H1 (cell line): ENCODE measurements around the gene HACD2. TPM values are rescaled to one million over a fixed set of nuclear protein-coding genes. Genes with fewer than 3 reads are reported as not detected.

ENCODE experiments used
- CTCF ChIA-PET: fragments of 300-600 bp; sonication (Branson Sonifier 250); formaldehyde crosslinking; loops from one replicate; lab custom pipeline; 2021; ENCODE audit not compliant: partially characterized antibody; lab: Charles Lee
- POLR2A ChIA-PET: fragments of 300-600 bp; sonication (Branson Sonifier 250); formaldehyde crosslinking; loops from one replicate; lab custom pipeline; 2021; ENCODE audit warnings: inconsistent platforms; ENCODE audit not compliant: partially characterized antibody; lab: Charles Lee
- DNase-seq, 2 experiments: peaks; one replicate each; pipeline versions ENCODE4 v3.0.0 to v3.0.0-alpha.2; 2010 to 2022; ENCODE audit warnings: low spot score in 2 of 2, low read depth in 1 of 2, mixed read lengths in 1 of 2
- FAIRE-seq: peaks from 2 replicates; lab custom pipeline; 2011; peaks lifted over from hg19 to GRCh38; lab: Jason Lieb, UNC
- H2AFZ ChIP-seq: 2 replicates; pipeline ENCODE4 v1.8.1; 2012; ENCODE audit warnings: low read length, inconsistent platforms
- H2AK5ac ChIP-seq: 2 replicates; pipeline ENCODE4 v1.6.1; 2013; ENCODE audit warnings: low read depth, low read length
- H2BK120ac ChIP-seq: replicated peaks from 2 replicates; pipeline ENCODE3; 2013; ENCODE audit warnings: low read depth, low read length, inconsistent platforms
- H2BK12ac ChIP-seq: 2 replicates; pipeline ENCODE4 v1.6.1; 2013; ENCODE audit warnings: low read depth, low read length
- H2BK15ac ChIP-seq: 2 replicates; pipeline ENCODE4 v1.6.1; 2013; ENCODE audit warnings: low read length
- H2BK20ac ChIP-seq: 2 replicates; pipeline ENCODE4 v1.6.1; 2013; ENCODE audit warnings: low read length
- H2BK5ac ChIP-seq: 2 replicates; pipeline ENCODE4 v1.6.1; 2013; ENCODE audit warnings: low read depth, low read length
- H3K14ac ChIP-seq: 2 replicates; pipeline ENCODE4 v1.6.1; 2013; ENCODE audit warnings: inconsistent platforms; ENCODE audit not compliant: insufficient read length
- H3K18ac ChIP-seq: 2 replicates; pipeline ENCODE4 v1.6.1; 2013; ENCODE audit warnings: low read length; ENCODE audit errors: extremely low read depth
- H3K23ac ChIP-seq: 2 replicates; pipeline ENCODE4 v1.6.1; 2013; ENCODE audit warnings: inconsistent platforms; ENCODE audit not compliant: insufficient read length
- H3K23me2 ChIP-seq: 2 replicates; pipeline ENCODE4 v1.6.1; 2013; ENCODE audit warnings: low read depth, low read length
- H3K27ac ChIP-seq: 2 replicates; pipeline ENCODE4 v1.6.1; 2011; ENCODE audit warnings: low read depth, low read length, inconsistent platforms
- H3K27me3 ChIP-seq, 4 experiments: replicated peaks in 1 of 4; 1 replicate in 1 of 4; 2 replicates in 3 of 4; pipeline versions ENCODE4 v1.6.1 to v1.8.1; 2011 to 2013; ENCODE audit warnings: low read length in 3 of 4, mild to moderate bottlenecking in 3 of 4, inconsistent platforms in 2 of 4, mixed read lengths in 2 of 4, moderate library complexity in 1 of 4; ENCODE audit not compliant: control insufficient read depth in 3 of 4, insufficient read depth in 3 of 4; ENCODE audit errors: extremely low read depth in 1 of 4
- H3K36me3 ChIP-seq, 4 experiments: 2 replicates each; pipeline versions ENCODE4 v1.6.1 to v1.8.1; 2011 to 2013; ENCODE audit warnings: mild to moderate bottlenecking in 4 of 4, low read length in 3 of 4, moderate library complexity in 2 of 4, control low read depth in 1 of 4, inconsistent platforms in 1 of 4; ENCODE audit not compliant: insufficient read depth in 4 of 4, control insufficient read depth in 2 of 4
- H3K4ac ChIP-seq: replicated peaks from 2 replicates; pipeline ENCODE3; 2013; ENCODE audit warnings: low read length, low read depth, mixed read lengths, inconsistent platforms; ENCODE audit not compliant: insufficient read length
- H3K4me1 ChIP-seq, 4 experiments: replicated peaks in 1 of 4; 1 replicate in 1 of 4; 2 replicates in 3 of 4; pipeline versions ENCODE4 v1.6.1 to v1.8.1; 2011 to 2013; ENCODE audit warnings: low read length in 3 of 4, inconsistent platforms in 2 of 4, mixed read lengths in 1 of 4; ENCODE audit not compliant: insufficient read depth in 4 of 4, control insufficient read depth in 3 of 4
- H3K4me2 ChIP-seq, 2 experiments: 2 replicates each; pipeline versions ENCODE4 v1.6.1 to v1.8.1; 2011 to 2013; ENCODE audit warnings: low read depth in 2 of 2, low read length in 2 of 2, control low read depth in 1 of 2, inconsistent platforms in 1 of 2, mild to moderate bottlenecking in 1 of 2; ENCODE audit not compliant: insufficient read depth in 1 of 2
- H3K4me3 ChIP-seq, 4 experiments: fragments of 200-600, 300-600 bp in 1 of 4; sonication (generic), shearing (Covaris generic), sonication (Bioruptor Twin) in 1 of 4; 2 replicates each; pipeline versions ENCODE4 v1.5.1 to v1.8.1; 2011 to 2016; ENCODE audit warnings: low read length in 4 of 4, low read depth in 3 of 4, control low read depth in 2 of 4, inconsistent platforms in 2 of 4, mild to moderate bottlenecking in 2 of 4, mixed read lengths in 1 of 4, moderate library complexity in 1 of 4; ENCODE audit not compliant: insufficient read depth in 2 of 4; ENCODE audit errors: extremely low read depth in 1 of 4
- H3K56ac ChIP-seq: replicated peaks from 2 replicates; pipeline ENCODE3; 2013; ENCODE audit warnings: low read depth, mild to moderate bottlenecking, mixed read lengths, low read length, inconsistent platforms; ENCODE audit not compliant: insufficient read length
- H3K79me1 ChIP-seq: 2 replicates; pipeline ENCODE4 v1.6.1; 2013; ENCODE audit warnings: low read depth, low read length, control low read depth
- H3K79me2 ChIP-seq, 2 experiments: 2 replicates each; pipeline versions ENCODE4 v1.6.1 to v1.8.1; 2012 to 2013; ENCODE audit warnings: low read length in 2 of 2, mild to moderate bottlenecking in 2 of 2, inconsistent platforms in 1 of 2; ENCODE audit not compliant: insufficient read depth in 2 of 2, control insufficient read depth in 1 of 2
- H3K9ac ChIP-seq, 4 experiments: replicated peaks in 1 of 4; 1 replicate in 1 of 4; 2 replicates in 3 of 4; pipeline versions ENCODE4 v1.6.1 to v1.8.1; 2011 to 2013; ENCODE audit warnings: low read depth in 3 of 4, low read length in 3 of 4, control low read depth in 2 of 4, mild to moderate bottlenecking in 2 of 4, moderate library complexity in 2 of 4, inconsistent platforms in 1 of 4; ENCODE audit errors: extremely low read depth in 1 of 4
- H3K9me3 ChIP-seq, 2 experiments: 2 replicates each; pipeline versions ENCODE4 v1.6.1 to v1.8.1; 2012 to 2013; ENCODE audit warnings: mild to moderate bottlenecking in 2 of 2, moderate library complexity in 2 of 2, control low read depth in 1 of 2, inconsistent platforms in 1 of 2, low read depth in 1 of 2, low read length in 1 of 2, mixed read lengths in 1 of 2; ENCODE audit not compliant: insufficient read depth in 2 of 2
- H4K20me1 ChIP-seq, 2 experiments: replicated peaks in 1 of 2; 2 replicates each; pipeline versions ENCODE3 to v1.8.1; 2011 to 2013; ENCODE audit warnings: inconsistent platforms in 2 of 2, low read length in 2 of 2, mild to moderate bottlenecking in 1 of 2; ENCODE audit not compliant: insufficient read depth in 2 of 2, control insufficient read depth in 1 of 2
- H4K5ac ChIP-seq: 2 replicates; pipeline ENCODE4 v1.6.1; 2013; ENCODE audit warnings: low read length, low read depth, mixed read lengths, inconsistent platforms; ENCODE audit not compliant: insufficient read length
- H4K8ac ChIP-seq: 2 replicates; pipeline ENCODE4 v1.8.0; 2013; ENCODE audit warnings: mild to moderate bottlenecking, moderate library complexity, low read length, inconsistent platforms; ENCODE audit not compliant: insufficient read depth; ENCODE audit errors: extremely low read depth
- H4K91ac ChIP-seq: replicated peaks from 2 replicates; pipeline ENCODE3; 2013; ENCODE audit warnings: low read length, mixed read lengths, inconsistent platforms; ENCODE audit not compliant: insufficient read length
- CHD2 ChIP-seq: IDR thresholded peaks from 2 replicates; pipeline ENCODE4 v1.6.1; 2012; ENCODE audit warnings: low read length, improper control_type of control experiment
- POLR2A ChIP-seq, 2 experiments: IDR thresholded peaks; 1 replicate in 1 of 2; 2 replicates in 1 of 2; pipeline ENCODE4 v1.6.1; 2011; ENCODE audit warnings: low read depth in 2 of 2, low read length in 2 of 2, mild to moderate bottlenecking in 2 of 2; ENCODE audit errors: control extremely low read depth in 1 of 2
- POLR2AphosphoS5 ChIP-seq: IDR thresholded peaks from 2 replicates; pipeline ENCODE4 v1.6.1; 2011; ENCODE audit warnings: low read depth, low read length
- TAF1 ChIP-seq: IDR thresholded peaks from 2 replicates; pipeline ENCODE4 v1.6.1; 2011; ENCODE audit warnings: mild to moderate bottlenecking, low read depth, low read length
- WGBS, 2 experiments: shearing (Covaris generic) in 1 of 2; methylation state at CpG; one replicate each; pipeline versions ENCODE4 v1.1.6 to v1.1.7; 2013 to 2015; ENCODE audit warnings: low lambda C conversion rate in 2 of 2, mixed read lengths in 2 of 2, inconsistent platforms in 1 of 2, low coverage in 1 of 2, missing lambda C conversion rate in 1 of 2; ENCODE audit not compliant: insufficient replicate concordance in 2 of 2, insufficient coverage in 1 of 2, insufficient read length in 1 of 2; ENCODE audit errors: extremely low coverage in 1 of 2, missing lambda C conversion rate in 1 of 2; 5-methylcytosine and 5-hydroxymethylcytosine counted together
- polyA plus RNA-seq, 7 experiments: library from polyadenylated mRNA; depleted of rRNA in 3 of 7; stranded (reverse) in 5 of 7; unstranded in 2 of 7; fragments of >200 nt in 5 of 7; fragments of 200-250 nt in 2 of 7; gene quantifications; 1 replicate in 5 of 7; 2 replicates in 1 of 7; 4 replicates in 1 of 7; pipeline versions ENCODE4 v1.2.1 to v1.2.3, GENCODE V29; 2011 to 2013; ENCODE audit warnings: missing spikeins in 2 of 7, mixed read lengths in 2 of 7
- total RNA-seq: library from RNA; stranded (reverse); fragmentation: NEBNext Ultra II Directional; extraction: Animal tissue kit (Norgen Biotek cat#: 25700); gene quantifications from 2 replicates; pipeline ENCODE4 v1.2.1, GENCODE V29; 2021

The HACD2 gene
- total and polyA plus RNA-seq, 2 of the 8 experiments (the other 6 are each of a cell fraction or from before 2014, with no cell fraction given): 24.9 to 31.2 TPM

DNA sequence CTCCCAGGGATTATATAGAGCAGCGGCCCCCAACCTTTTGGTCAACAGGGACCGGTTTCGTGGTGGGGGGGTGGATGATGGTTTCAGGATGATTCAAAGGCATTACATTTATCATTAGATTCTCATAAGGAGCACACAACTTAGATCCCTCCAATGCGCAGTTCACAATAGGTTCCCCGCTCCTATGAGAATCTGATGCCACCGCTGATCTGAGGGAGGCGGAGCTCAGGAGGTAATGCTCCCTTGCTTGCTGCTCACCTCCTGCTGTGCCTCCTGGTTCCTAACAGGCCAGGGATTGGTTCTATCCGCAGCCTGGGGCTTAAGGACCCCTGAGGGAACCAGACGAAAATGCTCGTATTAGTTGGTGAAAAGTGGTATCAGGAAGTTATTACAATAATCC lies 1.3 kb upstream of the HACD2 start:
- Histone ChIP-seq H2BK20ac (no peak overlapping the region), H3K27me3 (no peaks in the 10 kb centered on the region), H2BK15ac (no peak overlapping the region), H3K56ac (no peak overlapping the region), H3K4me2 (peak overlapping the region; percentile 87 to 96), H4K91ac (no peak overlapping the region), H3K14ac (no peak overlapping the region), H3K18ac (no peak overlapping the region), H4K20me1 (peaks cover 0 to under 1% of the 10 kb centered on the region in 2 experiments), H3K4ac (no peak overlapping the region), H3K36me3 (peaks cover 0 to 15% (median 4%) of the 10 kb centered on the region in 4 experiments; a peak in 3 of 8 replicates), H3K9ac (peak overlapping the region in 3 of 4 experiments; percentile 97 to 100 (median 99); a peak in 5 of 7 replicates), H2BK12ac (no peak overlapping the region), H2BK120ac (no peak overlapping the region), H3K23me2 (peaks cover 15% of the 10 kb centered on the region), H2AFZ (no peak overlapping the region), H3K79me1 (no peaks in the 10 kb centered on the region), H3K23ac (no peak overlapping the region), H3K27ac (peak overlapping the region; percentile 100; the same call in 1 of the 2 replicates), H4K5ac (no peak overlapping the region), H3K9me3 (peaks cover 17 to 18% of the 10 kb centered on the region in 2 experiments), H3K4me1 (peaks cover 0 to 3% (median 0%) of the 10 kb centered on the region in 4 experiments; a peak in 3 of 7 replicates), H3K79me2 (peaks cover 0 to 3% of the 10 kb centered on the region in 2 experiments; a peak in 2 of 4 replicates), H3K4me3 (peak overlapping the region; percentile 80 to 99 (median 88)), H2AK5ac (no peak overlapping the region), H2BK5ac (no peak overlapping the region), H4K8ac (no peak overlapping the region)
- peak; percentile 38 to 62 for DNase-seq
- 5% methylated on average over 10 of the region's 10 CpGs; no CpG with 5 or more reads in 1 of the 2 experiments for WGBS, 2 experiments
- no peak for FAIRE-seq
- ChIA-PET CTCF (interaction anchor here (0.8 to 1.3 kb wide), 3 partner anchors 53 to 56 kb away, joined by 3 to 6 read pairs (median 4); no protein-coding TSS in a partner anchor), POLR2A (interaction anchor here (0.8 to 2.5 kb wide), 10 partner anchors 9 to 398 kb away, joined by 3 to 12 read pairs (median 4); no protein-coding TSS in a partner anchor)
- TF ChIP-seq CHD2 (no peak), POLR2A (IDR thresholded peaks at IDR 0.05; ENCODE audit: control extremely low read depth in 1 of 2, low read depth in 2 of 2, low read length in 2 of 2) (peak; percentile 45 to 69; a peak in 2 of 3 replicates), POLR2AphosphoS5 (peak; percentile 91), TAF1 (peak; percentile 68; the same call in 1 of the 2 replicates)
